Pancreas (tissue), 10 donors: Measurements from ENCODE around the gene BOK. TPM values are rescaled to one million over a fixed set of nuclear protein-coding genes. Genes with fewer than 3 reads are reported as not detected.
A peak's percentile ranks its signal among the peaks of the same experiment; 100 is the strongest.

Source experiments
- ATAC-seq, 4 donors: fragments of 200-7000 bp; cut with Tn5 transposase; one replicate each; pipeline versions ENCODE4 v1.8.0 to v1.9.1; 2020; ENCODE audit warnings: mild to moderate bottlenecking in 4 of 4, moderate library complexity in 4 of 4
- DNase-seq, 6 donors: peaks; one replicate each; pipeline ENCODE4 v3.0.0-alpha.2; 2020
- FAIRE-seq: peaks from 2 replicates; lab custom pipeline; 2012; peaks lifted over from hg19 to GRCh38; lab: Jason Lieb, UNC
- H3K27ac ChIP-seq, 4 donors: fragments of 200-600 bp; sonication (generic); 1 replicate in 3 of 4; 2 replicates in 1 of 4; pipeline versions ENCODE4 v1.5.0 to v1.8.0; 2020
- H3K27me3 ChIP-seq, 4 donors: fragments of 200-600 bp; one replicate each; pipeline ENCODE4 v1.8.0; 2021
- H3K36me3 ChIP-seq, 3 donors: fragments of 200-600 bp; sonication (generic) in 1 of 3; one replicate each; pipeline versions ENCODE4 v1.5.0 to v1.8.0; 2020 to 2021
- H3K4me1 ChIP-seq, 3 donors: fragments of 200-600 bp; one replicate each; pipeline ENCODE4 v1.8.0; 2021
- H3K4me3 ChIP-seq, 4 donors: fragments of 200-600 bp; sonication (generic) in 2 of 4; one replicate each; pipeline versions ENCODE4 v1.5.0 to v1.8.0; 2020 to 2021
- H3K9me3 ChIP-seq, 4 donors: fragments of 200-600 bp; one replicate each; pipeline ENCODE4 v1.8.0; 2021
- WGBS, 2 donors: extraction: QIAGEN DNeasy Blood & Tissue Kit; methylation state at CpG; one replicate each; pipeline ENCODE4 v1.1.7; 2013; 5-methylcytosine and 5-hydroxymethylcytosine counted together
- intact Hi-C, 3 donors: fragments of 100-400 bp; cut with DNase I; formaldehyde crosslinking; loops; one replicate each; pipeline versions ENCODE4 v1.11.1 to v1.14.2; 2022
- polyA plus RNA-seq, 2 donors: library from polyadenylated mRNA; stranded (reverse); fragments of 200-250 nt; gene quantifications; one replicate each; pipeline ENCODE4 v1.2.3, GENCODE V29; 2013
- total RNA-seq, 6 donors: library from RNA; stranded (reverse); fragmentation: NEBNext Ultra II Directional in 4 of 6; extraction: Animal tissue kit (Norgen Biotek cat#: 25700) in 4 of 6; gene quantifications; one replicate each; pipeline versions ENCODE4 v1.2.1 to v1.2.4, GENCODE V29; 2021 to 2023
- TF ChIP-seq, protein P1 (sequence below), 4 donors: fragments of 200-600 bp; sonication (generic) in 3 of 4; IDR thresholded peaks; one replicate each; pipeline versions ENCODE4 v1.5.0 to v1.8.0; 2021; ENCODE audit warnings: antibody characterized with exemption in 4 of 4
- donor health status: healthy with polysubstance abuse.
- donor health status: DM: no; HTN: no; CAD: no; lungs with moderate emphysema.
- donor health status: DM: no; HTN: no; CAD: no.
- donor health status: control.
- donor health status: control.
- donor health status: Bipolar disorder and iron deficiency.
- donor health status: DM: yes; HTN: yes; CAD: no.
- donor health status: DM: no; HTN: no; CAD: no.
- donor health status: DM: no; HTN: no; CAD: no.
- donor health status: DM: yes; HTN: yes; CAD: no.

BOK gene
- total and polyA plus RNA-seq, 8 donors = 10.0 to 24.8 (median 11.6) TPM

- Histone ChIP-seq H3K9me3 (no peaks in the 10 kb centered on the region), H3K27me3 (no peaks in the 10 kb centered on the region), H3K4me3 (peak overlapping the region in 2 of 4 donors; percentile 17 to 26), H3K4me1 (no peaks in the 10 kb centered on the region), H3K36me3 (no peaks in the 10 kb centered on the region), H3K27ac (peak overlapping the region in 1 of 4 donors; percentile 15)
- peak in 1 of 6 donors; percentile 46 for DNase-seq
- 56 to 62% methylated on average over 15 of the region's 15 CpGs for WGBS, 2 donors
- intact Hi-C loops = no loop called here
- ATAC-seq = peak; percentile 77 to 91 (median 86)
- no peak for FAIRE-seq
- TF ChIP-seq, protein P1, sequence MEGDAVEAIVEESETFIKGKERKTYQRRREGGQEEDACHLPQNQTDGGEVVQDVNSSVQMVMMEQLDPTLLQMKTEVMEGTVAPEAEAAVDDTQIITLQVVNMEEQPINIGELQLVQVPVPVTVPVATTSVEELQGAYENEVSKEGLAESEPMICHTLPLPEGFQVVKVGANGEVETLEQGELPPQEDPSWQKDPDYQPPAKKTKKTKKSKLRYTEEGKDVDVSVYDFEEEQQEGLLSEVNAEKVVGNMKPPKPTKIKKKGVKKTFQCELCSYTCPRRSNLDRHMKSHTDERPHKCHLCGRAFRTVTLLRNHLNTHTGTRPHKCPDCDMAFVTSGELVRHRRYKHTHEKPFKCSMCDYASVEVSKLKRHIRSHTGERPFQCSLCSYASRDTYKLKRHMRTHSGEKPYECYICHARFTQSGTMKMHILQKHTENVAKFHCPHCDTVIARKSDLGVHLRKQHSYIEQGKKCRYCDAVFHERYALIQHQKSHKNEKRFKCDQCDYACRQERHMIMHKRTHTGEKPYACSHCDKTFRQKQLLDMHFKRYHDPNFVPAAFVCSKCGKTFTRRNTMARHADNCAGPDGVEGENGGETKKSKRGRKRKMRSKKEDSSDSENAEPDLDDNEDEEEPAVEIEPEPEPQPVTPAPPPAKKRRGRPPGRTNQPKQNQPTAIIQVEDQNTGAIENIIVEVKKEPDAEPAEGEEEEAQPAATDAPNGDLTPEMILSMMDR (IDR thresholded peaks at IDR 0.05) = no peak
These were observed 59.0 kb downstream of the BOK start for GRCh38 chr2:241617431-241618154.

DNA sequence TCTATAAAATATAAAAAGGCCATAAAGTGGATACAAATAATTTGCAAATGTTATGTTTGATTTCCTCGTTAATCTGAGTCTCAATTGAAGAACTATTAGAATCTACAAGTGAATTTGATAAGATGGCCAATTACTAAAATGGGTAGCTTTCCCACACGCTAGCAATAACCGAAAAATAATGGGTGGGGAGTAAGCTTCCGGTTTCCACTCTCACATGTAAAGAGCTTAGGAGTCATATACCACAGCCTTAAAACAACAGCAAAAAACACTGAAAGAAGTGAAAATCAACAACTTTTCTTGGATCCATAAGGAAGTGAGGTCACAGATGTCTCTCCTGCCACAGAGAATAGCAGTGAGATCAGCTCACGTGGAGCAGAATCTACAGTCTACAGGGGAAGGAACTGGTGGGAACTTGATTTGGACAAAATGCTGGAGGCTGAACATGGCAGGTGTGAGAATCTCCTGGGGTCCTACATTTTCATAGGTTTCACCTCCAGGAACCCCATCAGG, 59.8 kb downstream of the BOK start:
- H3K27ac ChIP-seq = no peak overlapping the region
- intact Hi-C loops = no loop called here
- no peaks in the 10 kb centered on the region for H3K9me3 ChIP-seq
- ATAC-seq (no peak), FAIRE-seq (no peak), DNase-seq (no peak)
- no peaks in the 10 kb centered on the region for H3K36me3 ChIP-seq
- no peak overlapping the region for H3K4me3 ChIP-seq
- H3K27me3 ChIP-seq = no peaks in the 10 kb centered on the region
- no peaks in the 10 kb centered on the region for H3K4me1 ChIP-seq
- WGBS, 2 donors = 80 to 91% methylated on average over 5 of the region's 5 CpGs
- TF ChIP-seq, protein P1 (IDR thresholded peaks at IDR 0.05) = no peak

DNA sequence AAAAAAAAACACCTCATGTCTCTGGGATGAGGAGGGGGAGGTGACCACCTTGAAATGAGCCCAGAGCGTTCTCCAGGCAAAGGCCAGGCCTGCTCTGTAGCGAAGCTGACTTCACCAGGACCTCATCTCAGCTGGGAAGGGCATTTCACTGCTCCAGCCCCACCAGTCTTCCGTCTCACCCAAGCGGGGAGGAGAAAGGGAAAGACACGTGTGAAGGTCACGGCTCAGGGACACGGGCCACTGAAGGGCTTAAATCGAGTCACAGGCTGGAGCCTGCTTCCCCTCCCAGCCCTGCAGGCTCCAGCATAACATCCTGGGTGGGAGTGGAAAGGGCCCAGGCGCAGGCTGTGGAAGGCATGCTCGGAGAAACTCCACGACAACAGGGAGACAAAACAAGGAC, 60.3 kb downstream of the BOK start:
- WGBS, 2 donors = 81 to 84% methylated on average over 11 of the region's 11 CpGs
- Histone ChIP-seq H3K4me1 (no peaks in the 10 kb centered on the region), H3K4me3 (no peak overlapping the region), H3K27me3 (no peaks in the 10 kb centered on the region), H3K36me3 (no peaks in the 10 kb centered on the region), H3K9me3 (no peaks in the 10 kb centered on the region), H3K27ac (no peak overlapping the region)
- intact Hi-C loops = no loop called here
- ATAC-seq (no peak), DNase-seq (no peak), FAIRE-seq (no peak)
- TF ChIP-seq, protein P1 (IDR thresholded peaks at IDR 0.05) = no peak

DNA sequence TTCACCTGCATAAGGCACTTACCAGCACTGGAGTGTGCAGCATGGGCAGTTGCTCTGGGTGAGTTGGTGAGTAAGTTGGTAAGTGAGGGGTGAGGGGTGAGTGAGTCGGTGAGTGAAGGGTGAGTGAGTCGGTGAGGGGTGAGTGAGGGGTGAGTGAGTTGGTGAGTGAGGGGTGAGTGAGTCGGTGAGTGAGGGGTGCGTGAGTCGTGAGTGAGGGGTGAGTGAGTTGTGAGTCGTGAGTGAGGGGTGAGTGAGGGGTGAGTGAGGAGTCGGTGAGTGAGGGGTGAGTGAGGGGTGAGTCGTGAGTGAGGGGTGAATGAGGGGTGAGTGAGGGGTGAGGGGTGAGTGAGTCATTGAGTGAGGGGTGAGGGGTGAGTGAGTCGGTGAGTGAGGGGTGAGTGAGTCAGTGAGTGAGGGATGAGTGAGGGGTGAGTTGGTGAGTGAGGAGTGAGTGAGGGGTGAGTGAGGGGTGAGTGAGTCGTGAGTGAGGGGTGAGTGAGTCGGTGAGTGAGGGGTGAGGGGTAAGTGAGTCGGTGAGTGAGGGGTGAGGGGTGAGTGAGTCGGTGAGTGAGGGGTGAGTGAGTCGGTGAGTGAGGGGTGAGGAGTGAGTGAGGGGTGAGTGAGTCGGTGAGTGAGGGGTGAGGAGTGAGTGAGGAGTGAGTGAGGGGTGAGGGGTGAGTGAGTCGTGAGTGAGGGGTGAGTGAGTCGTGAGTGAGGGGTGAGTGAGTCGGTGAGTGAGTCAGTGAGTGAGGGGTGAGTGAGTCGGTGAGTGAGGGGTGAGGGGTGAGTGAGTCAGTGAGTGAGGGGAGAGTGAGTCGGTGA, 61.3 kb downstream of the BOK start:
- no peaks in the 10 kb centered on the region for H3K9me3 ChIP-seq
- intact Hi-C loops = no loop called here
- no peaks in the 10 kb centered on the region for H3K27me3 ChIP-seq
- ATAC-seq (no peak), DNase-seq (no peak), FAIRE-seq (no peak)
- H3K36me3 ChIP-seq = no peaks in the 10 kb centered on the region
- TF ChIP-seq, protein P1 (IDR thresholded peaks at IDR 0.05) = no peak
- no peak overlapping the region for H3K4me3 ChIP-seq
- WGBS, 2 donors = 91 to 95% methylated on average over 20 of the region's 20 CpGs
- H3K27ac ChIP-seq = no peak overlapping the region
- no peaks in the 10 kb centered on the region for H3K4me1 ChIP-seq
